Esophagus muscularis mucosa (tissue), 3 donors: ENCODE data around the gene SFRP2.

Experiments used
- CTCF ChIP-seq, 3 experiments: fragments of 200-600 bp in 2 of 3; fragments of 450-650 bp in 1 of 3; sonication (generic) in 2 of 3; IDR thresholded peaks; one replicate each; pipeline ENCODE4 v1.5.1; 2017 to 2019; ENCODE audit warnings: antibody characterized with exemption in 3 of 3, mild to moderate bottlenecking in 2 of 3, moderate library complexity in 1 of 3
- POLR2A ChIP-seq: fragments of 450-650 bp; IDR thresholded peaks from one replicate; pipeline ENCODE4 v1.6.1; 2017; ENCODE audit warnings: antibody characterized with exemption, moderate library complexity, mild to moderate bottlenecking, low read depth

GRCh38 chr4:153759407-153760316, 29.2 kb downstream of the SFRP2 start, which contains the start of gene RNF175:
- TF ChIP-seq POLR2A (no peak), CTCF (IDR thresholded peaks at IDR 0.05) (no peak)
